ENCODE measurements around the gene PARP3. TPM values are rescaled to one million over a fixed set of nuclear protein-coding genes. Genes with fewer than 3 reads are reported as not detected.

Gene PARP3
- total and polyA plus RNA-seq, 9 of the 15 experiments (the other 6 are each of a cell fraction or from before 2014, with no cell fraction given) = 0.46 to 6.6 (median 4.5) TPM

- TF ChIP-seq E2F6 (IDR thresholded peaks at IDR 0.05; ENCODE audit: borderline replicate concordance in 1 of 2, extremely low read depth in 1 of 2, insufficient read depth in 1 of 2, insufficient read length in 1 of 2, low read depth in 1 of 2, low read length in 1 of 2, poor library complexity in 1 of 2, severe bottlenecking in 1 of 2) (no peak), CBX1 (IDR thresholded peaks at IDR 0.05; ENCODE audit: low read depth) (no peak), XRCC5 (IDR thresholded peaks at IDR 0.05; ENCODE audit: low read depth, low read length) (no peak), RBBP5 (IDR thresholded peaks at IDR 0.05; ENCODE audit: borderline replicate concordance, insufficient read depth, low read length, poor library complexity, severe bottlenecking) (no peak), MCM3 (IDR thresholded peaks at IDR 0.05) (no peak), CTCF (IDR thresholded peaks at IDR 0.05 in 2 of 3, conservative IDR thresholded peaks at IDR 0.05 in 1 of 3; ENCODE audit: insufficient read depth in 2 of 3, low read depth in 1 of 3, low read length in 3 of 3) (peak; percentile 20 to 38 (median 33); a peak in 4 of 6 replicates), CHAMP1 (IDR thresholded peaks at IDR 0.05) (no peak), ZNF398 (CRISPR knock-in tag; IDR thresholded peaks at IDR 0.05) (no peak), CEBPG (CRISPR knock-in tag; IDR thresholded peaks at IDR 0.05) (no peak), CEBPG (tag; conservative IDR thresholded peaks at IDR 0.05 in 1 of 2, IDR thresholded peaks at IDR 0.05 in 1 of 2) (no peak), EGR1 (conservative IDR thresholded peaks at IDR 0.05) (peak; percentile 70), ZNF232 (CRISPR knock-in tag; IDR thresholded peaks at IDR 0.05) (no peak), RFX1 (IDR thresholded peaks at IDR 0.05) (peak; percentile 95), ETV1 (tag; conservative IDR thresholded peaks at IDR 0.05; ENCODE audit: low read depth) (no peak), TEAD2 (tag; IDR thresholded peaks at IDR 0.05) (no peak), EP400 (IDR thresholded peaks at IDR 0.05) (no peak), TFAP4 (CRISPR knock-in tag; IDR thresholded peaks at IDR 0.05; ENCODE audit: borderline replicate concordance) (peak; percentile 54; the same call in 1 of the 2 replicates), ZNF263 (CRISPR knock-in tag; IDR thresholded peaks at IDR 0.05; ENCODE audit: borderline replicate concordance) (no peak), MXI1 (IDR thresholded peaks at IDR 0.05; ENCODE audit: low read depth, low read length) (0 out of 2 replicates have a peak, but pooled peaks have one; percentile 24)
Observed at GRCh38 chr3:51975852-51976549, 33.8 kb downstream of the PARP3 start (continued).
